K562 (cell line): ENCODE measurements around the gene ACSL3. TPM values are rescaled to one million over a fixed set of nuclear protein-coding genes. Genes with fewer than 3 reads are reported as not detected.

ENCODE experiments used
- ATAC-seq: fragments of 200-7000 bp; cut with Tn5 transposase; 3 replicates; pipeline ENCODE4 v1.9.1; 2020; ENCODE audit warnings: moderate library complexity
- BruUV-seq: library from RNA; stranded (reverse); fragments of 400-500 nt; replicated peaks from 2 replicates; lab custom pipeline; 2021; lab: Mats Ljungman, UMichigan
- CTCF ChIA-PET: fragments of 300-600 bp; formaldehyde crosslinking; extraction: SDS; loops from one replicate; lab custom pipeline; 2021; ENCODE audit warnings: low intra/inter-chr PET ratio; lab: Yijun Ruan, JAX
- POLR2A ChIA-PET: fragments of 300-600, 350-650 bp; sonication (Branson Sonifier 250); formaldehyde crosslinking; extraction: SDS; loops from one replicate; lab custom pipeline; 2021; ENCODE audit warnings: antibody characterized with exemption, inconsistent platforms; lab: Yijun Ruan, JAX
- DNase-seq, 4 experiments: peaks; one replicate each; pipeline versions ENCODE4 v3.0.0 to v3.0.0-alpha.2; 2011 to 2018; ENCODE audit warnings: low spot score in 3 of 4, mixed read lengths in 3 of 4; ENCODE audit errors: extremely low read depth in 1 of 4
- FAIRE-seq: peaks from 2 replicates; lab custom pipeline; 2011; peaks lifted over from hg19 to GRCh38; lab: Jason Lieb, UNC
- H2AFZ ChIP-seq: 2 replicates; pipeline ENCODE4 v1.6.0; 2011; ENCODE audit warnings: low read depth, low read length, control low read depth, inconsistent platforms
- H3K27ac ChIP-seq: fragments of 200-600 bp; 3 replicates; pipeline ENCODE4 v1.8.0; 2011; ENCODE audit warnings: low read depth, mild to moderate bottlenecking, control low read depth, inconsistent platforms, low read length, moderate library complexity, mixed read lengths; ENCODE audit errors: extremely low read depth
- H3K27me3 ChIP-seq, 2 experiments: fragments of 300-600 bp in 1 of 2; 2 replicates in 1 of 2; 3 replicates in 1 of 2; pipeline versions ENCODE4 v1.6.0 to v1.8.0; 2011; ENCODE audit warnings: inconsistent platforms in 2 of 2, low read length in 2 of 2, mild to moderate bottlenecking in 1 of 2, mixed read lengths in 1 of 2, moderate library complexity in 1 of 2; ENCODE audit not compliant: control insufficient read depth in 2 of 2, insufficient read depth in 2 of 2
- H3K36me3 ChIP-seq: fragments of 300-600 bp; 3 replicates; pipeline ENCODE4 v1.8.0; 2011; ENCODE audit warnings: mild to moderate bottlenecking, low read length, inconsistent platforms; ENCODE audit not compliant: control insufficient read depth, insufficient read depth
- H3K4me1 ChIP-seq, 2 experiments: fragments of 200-600 bp in 1 of 2; replicated peaks in 1 of 2; 2 replicates in 1 of 2; 3 replicates in 1 of 2; pipeline versions ENCODE4 v1.5.1 to v1.8.0; 2011; ENCODE audit warnings: inconsistent platforms in 2 of 2, low read length in 2 of 2, mild to moderate bottlenecking in 1 of 2, mixed read lengths in 1 of 2, moderate library complexity in 1 of 2; ENCODE audit not compliant: control insufficient read depth in 2 of 2, insufficient read depth in 2 of 2
- H3K4me2 ChIP-seq: 2 replicates; pipeline ENCODE4 v1.6.1; 2011; ENCODE audit warnings: low read length, control low read depth, inconsistent platforms, mixed read lengths; ENCODE audit not compliant: insufficient read depth
- H3K4me3 ChIP-seq: fragments of 200-600 bp; sonication (generic), shearing (Covaris generic); 2 replicates; pipeline ENCODE4 v1.5.1; 2016; ENCODE audit warnings: control low read depth, inconsistent platforms
- H3K79me2 ChIP-seq: fragments of 200-600 bp; 3 replicates; pipeline ENCODE4 v1.8.0; 2011; ENCODE audit warnings: low read length, inconsistent platforms; ENCODE audit not compliant: control insufficient read depth, insufficient read depth
- H3K9ac ChIP-seq, 2 experiments: 2 replicates each; pipeline versions ENCODE4 v1.6.0 to v1.6.1; 2011; ENCODE audit warnings: low read depth in 2 of 2, low read length in 2 of 2, control low read depth in 1 of 2, inconsistent platforms in 1 of 2, mild to moderate bottlenecking in 1 of 2, mixed read lengths in 1 of 2; ENCODE audit not compliant: insufficient read depth in 1 of 2
- H3K9me1 ChIP-seq: one replicate; pipeline ENCODE4 v1.6.0; 2011; ENCODE audit warnings: inconsistent platforms, mild to moderate bottlenecking, low read length, moderate library complexity; ENCODE audit not compliant: control insufficient read depth, insufficient read depth
- H3K9me3 ChIP-seq: replicated peaks from 2 replicates; pipeline ENCODE4 v1.5.1; 2011; ENCODE audit warnings: low read depth, low read length, inconsistent platforms; ENCODE audit not compliant: control insufficient read depth, insufficient read depth
- H4K20me1 ChIP-seq: replicated peaks from 2 replicates; pipeline ENCODE4 v1.6.1; 2011; ENCODE audit warnings: low read length, inconsistent platforms, mixed read lengths; ENCODE audit not compliant: control insufficient read depth, insufficient read depth
- HMG20A ChIP-seq: fragments of 450-650 bp; formaldehyde crosslinking; conservative IDR thresholded peaks from 2 replicates; pipeline ENCODE4 v1.4.0; 2020; ENCODE audit warnings: mild to moderate bottlenecking, mixed read lengths
- KAT8 ChIP-seq: fragments of 450-650 bp; IDR thresholded peaks from 2 replicates; pipeline ENCODE4 v1.6.1; 2016; ENCODE audit warnings: low read depth, mild to moderate bottlenecking
- L3MBTL2 ChIP-seq: fragments of 450-650 bp; IDR thresholded peaks from 2 replicates; pipeline ENCODE4 v1.6.1; 2016; ENCODE audit warnings: mild to moderate bottlenecking, moderate library complexity
- MYC ChIP-seq, 2 experiments: fragments of 250-450 bp in 1 of 2; sonication (Bioruptor Pico) in 1 of 2; IDR thresholded peaks; 2 replicates each; pipeline versions ENCODE4 v1.5.1 to v1.6.1; 2012 to 2021; ENCODE audit warnings: low read depth in 2 of 2, borderline replicate concordance in 1 of 2, improper control_type of control experiment in 1 of 2, low read length in 1 of 2, mild to moderate bottlenecking in 1 of 2, moderate library complexity in 1 of 2
- NCOA6 ChIP-seq: fragments of 450-650 bp; IDR thresholded peaks from 2 replicates; pipeline ENCODE4 v1.6.1; 2017; ENCODE audit warnings: mild to moderate bottlenecking
- PHF20 ChIP-seq: fragments of 450-650 bp; IDR thresholded peaks from 2 replicates; pipeline ENCODE4 v1.6.1; 2018; ENCODE audit not compliant: partially characterized antibody
- PRDM10 ChIP-seq: fragments of 450-650 bp; IDR thresholded peaks from 2 replicates; pipeline ENCODE4 v1.6.1; 2018; ENCODE audit not compliant: partially characterized antibody
- RBFOX2 ChIP-seq: fragments of 200-400 bp; formaldehyde crosslinking; IDR thresholded peaks from 2 replicates; pipeline ENCODE4 v1.6.1; 2017; ENCODE audit warnings: low read depth, mild to moderate bottlenecking, low read length, moderate library complexity
- RBM25 ChIP-seq: fragments of 200-400 bp; formaldehyde crosslinking; IDR thresholded peaks from 2 replicates; pipeline ENCODE4 v1.6.1; 2018; ENCODE audit warnings: low read length, low read depth, moderate library complexity; ENCODE audit not compliant: severe bottlenecking
- SIX5 ChIP-seq, 2 experiments: IDR thresholded peaks; 2 replicates each; pipeline ENCODE4 v1.6.1; 2011; ENCODE audit warnings: low read length in 2 of 2, borderline replicate concordance in 1 of 2, low read depth in 1 of 2, mild to moderate bottlenecking in 1 of 2, moderate library complexity in 1 of 2; ENCODE audit not compliant: insufficient read depth in 1 of 2
- TAF15 ChIP-seq: fragments of 200-400 bp; formaldehyde crosslinking; IDR thresholded peaks from 2 replicates; pipeline ENCODE4 v1.6.1; 2017; ENCODE audit warnings: mild to moderate bottlenecking, low read depth, low read length, moderate library complexity
- ZBTB7A ChIP-seq: IDR thresholded peaks from 2 replicates; pipeline ENCODE4 v1.6.1; 2011; ENCODE audit warnings: low read depth, mild to moderate bottlenecking, low read length, moderate library complexity, borderline replicate concordance; ENCODE audit not compliant: control insufficient read depth
- ZNF121 ChIP-seq: sonication (generic); formaldehyde crosslinking; conservative IDR thresholded peaks from 2 replicates; pipeline ENCODE4 v1.8.0; 2022; ENCODE audit warnings: missing genetic modification reagents
- ZNF699 ChIP-seq: fragments of 250-450 bp; sonication (Bioruptor Pico); IDR thresholded peaks from 2 replicates; pipeline ENCODE4 v1.8.0; 2021; ENCODE audit warnings: mild to moderate bottlenecking, moderate library complexity; ENCODE audit not compliant: insufficient replicate concordance
- WGBS: fragments of 100-300 bp; shearing (Covaris generic); methylation state at CpG from one replicate; pipeline ENCODE4 v1.1.6; 2016; ENCODE audit warnings: low coverage, mixed read lengths; ENCODE audit not compliant: insufficient coverage; ENCODE audit errors: missing lambda C conversion rate; 5-methylcytosine and 5-hydroxymethylcytosine counted together
- in situ Hi-C: fragments of 300-500 bp; cut with MboI; formaldehyde crosslinking; loops from 4 replicates; pipeline ENCODE4 v1.15.0; 2018; ENCODE audit warnings: inconsistent platforms, mixed read lengths
- intact Hi-C: fragments of 100-400 bp; cut with micrococcal nuclease; formaldehyde crosslinking; loops from 2 replicates; pipeline ENCODE4 v1.14.2; 2022
- polyA plus RNA-seq, 8 experiments: library from polyadenylated mRNA; depleted of rRNA in 4 of 8; stranded (reverse) in 5 of 8; unstranded in 3 of 8; fragments of >200 nt; fragmentation: Nextera tagmentation in 2 of 8; fragmentation: Illumina TruSeq in 1 of 8; extraction: Ambion mirVana in 2 of 8; extraction: Trizol in 1 of 8; gene quantifications; 2 replicates each; pipeline versions ENCODE4 v1.2.1 to v1.2.3, GENCODE V29; 2011 to 2014; ENCODE audit warnings: inconsistent platforms in 1 of 8, missing spikeins in 1 of 8
- total RNA-seq, 7 experiments: library from RNA; depleted of rRNA in 6 of 7; stranded (reverse); fragments of >200 nt in 6 of 7; fragmentation: Illumina TruSeq in 2 of 7; extraction: Trizol in 2 of 7; gene quantifications; 2 replicates each; pipeline versions ENCODE4 v1.2.1 to v1.2.3, GENCODE V29; 2011 to 2021; ENCODE audit warnings: low replicate concordance in 1 of 7

ACSL3 gene
- total and polyA plus RNA-seq, 9 of the 15 experiments (the other 6 are each of a cell fraction or from before 2014, with no cell fraction given), result 21.3 to 123 (median 85.2) TPM

DNA sequence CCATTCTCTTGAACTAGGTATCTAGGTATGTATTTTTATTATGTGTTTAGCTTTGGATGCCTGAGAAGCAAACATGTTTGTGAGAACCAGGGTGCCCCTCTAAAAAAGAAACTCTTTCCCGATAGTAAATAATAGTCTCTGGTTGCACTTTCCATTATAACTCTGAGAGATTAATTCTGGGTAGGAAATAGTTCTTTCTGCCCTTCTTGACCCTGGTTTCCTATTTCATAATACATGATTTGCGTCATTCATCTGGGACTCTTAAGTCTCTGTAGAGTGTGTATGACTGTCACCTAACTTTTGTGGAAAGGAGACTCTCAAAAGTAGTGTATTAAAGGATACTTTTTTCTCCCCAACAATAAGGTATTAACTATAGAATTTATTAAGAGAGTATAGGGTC, 31.5 kb downstream of the ACSL3 start:
- Histone ChIP-seq H3K79me2 (peaks cover 80% of the 10 kb centered on the region), H3K4me3 (no peak overlapping the region), H3K9me3 (no peaks in the 10 kb centered on the region), H3K4me1 (peaks cover 0 to 11% of the 10 kb centered on the region in 2 experiments; a peak in 2 of 5 replicates), H3K27ac (no peak overlapping the region), H3K9ac (no peak overlapping the region), H3K9me1 (no peaks in the 10 kb centered on the region), H4K20me1 (peaks cover 11% of the 10 kb centered on the region; the same call in 1 of the 2 replicates), H2AFZ (no peak overlapping the region), H3K36me3 (peaks cover 16% of the 10 kb centered on the region; the same call in 2 of the 3 replicates), H3K4me2 (no peak overlapping the region), H3K27me3 (no peaks in the 10 kb centered on the region)
- ChIA-PET POLR2A (no interaction called here), CTCF (no interaction called here)
- WGBS, result 38% methylated on average over 2 of the region's 2 CpGs
- DNase-seq (no peak), ATAC-seq (peak; percentile 60), FAIRE-seq (no peak)
- no TSS peak for BruUV-seq
- in situ Hi-C loops, result no loop called here
- intact Hi-C loops, result no loop called here
- TF ChIP-seq ZNF699 (CRISPR knock-in tag) (no peak), RBM25 (no peak), PRDM10 (no peak), MYC (IDR thresholded peaks at IDR 0.05; ENCODE audit: low read depth, low read length) (no peak), MYC (CRISPR knock-in tag; IDR thresholded peaks at IDR 0.05; ENCODE audit: borderline replicate concordance, low read depth) (no peak), L3MBTL2 (no peak), KAT8 (no peak), SIX5 (IDR thresholded peaks at IDR 0.05; ENCODE audit: borderline replicate concordance in 1 of 2, insufficient read depth in 1 of 2, low read depth in 1 of 2, low read length in 2 of 2) (no peak), ZNF121 (CRISPR knock-in tag) (no peak), PHF20 (no peak), NCOA6 (no peak), HMG20A (CRISPR knock-in tag) (no peak), RBFOX2 (no peak), TAF15 (no peak), ZBTB7A (no peak)
